Hair follicular keratinocyte (primary cell): ENCODE data around the gene IL5RA. TPM values are rescaled to one million over a fixed set of nuclear protein-coding genes. Genes with fewer than 3 reads are reported as not detected.

Experiments
- total RNA-seq: library from RNA; depleted of rRNA; stranded (reverse); fragments of >200 nt; gene quantifications from 2 replicates; pipeline ENCODE4 v1.2.3, GENCODE V29; 2015

The IL5RA gene, protein sequence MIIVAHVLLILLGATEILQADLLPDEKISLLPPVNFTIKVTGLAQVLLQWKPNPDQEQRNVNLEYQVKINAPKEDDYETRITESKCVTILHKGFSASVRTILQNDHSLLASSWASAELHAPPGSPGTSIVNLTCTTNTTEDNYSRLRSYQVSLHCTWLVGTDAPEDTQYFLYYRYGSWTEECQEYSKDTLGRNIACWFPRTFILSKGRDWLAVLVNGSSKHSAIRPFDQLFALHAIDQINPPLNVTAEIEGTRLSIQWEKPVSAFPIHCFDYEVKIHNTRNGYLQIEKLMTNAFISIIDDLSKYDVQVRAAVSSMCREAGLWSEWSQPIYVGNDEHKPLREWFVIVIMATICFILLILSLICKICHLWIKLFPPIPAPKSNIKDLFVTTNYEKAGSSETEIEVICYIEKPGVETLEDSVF
- not detected in 2 replicates for total RNA-seq

GRCh38 chr3:3110299-3110630 is at the start of gene IL5RA:
IL5RA (minus strand) TSS chr3:3110374; CDS start chr3:3104984, 5,390 bp downstream.

DNA sequence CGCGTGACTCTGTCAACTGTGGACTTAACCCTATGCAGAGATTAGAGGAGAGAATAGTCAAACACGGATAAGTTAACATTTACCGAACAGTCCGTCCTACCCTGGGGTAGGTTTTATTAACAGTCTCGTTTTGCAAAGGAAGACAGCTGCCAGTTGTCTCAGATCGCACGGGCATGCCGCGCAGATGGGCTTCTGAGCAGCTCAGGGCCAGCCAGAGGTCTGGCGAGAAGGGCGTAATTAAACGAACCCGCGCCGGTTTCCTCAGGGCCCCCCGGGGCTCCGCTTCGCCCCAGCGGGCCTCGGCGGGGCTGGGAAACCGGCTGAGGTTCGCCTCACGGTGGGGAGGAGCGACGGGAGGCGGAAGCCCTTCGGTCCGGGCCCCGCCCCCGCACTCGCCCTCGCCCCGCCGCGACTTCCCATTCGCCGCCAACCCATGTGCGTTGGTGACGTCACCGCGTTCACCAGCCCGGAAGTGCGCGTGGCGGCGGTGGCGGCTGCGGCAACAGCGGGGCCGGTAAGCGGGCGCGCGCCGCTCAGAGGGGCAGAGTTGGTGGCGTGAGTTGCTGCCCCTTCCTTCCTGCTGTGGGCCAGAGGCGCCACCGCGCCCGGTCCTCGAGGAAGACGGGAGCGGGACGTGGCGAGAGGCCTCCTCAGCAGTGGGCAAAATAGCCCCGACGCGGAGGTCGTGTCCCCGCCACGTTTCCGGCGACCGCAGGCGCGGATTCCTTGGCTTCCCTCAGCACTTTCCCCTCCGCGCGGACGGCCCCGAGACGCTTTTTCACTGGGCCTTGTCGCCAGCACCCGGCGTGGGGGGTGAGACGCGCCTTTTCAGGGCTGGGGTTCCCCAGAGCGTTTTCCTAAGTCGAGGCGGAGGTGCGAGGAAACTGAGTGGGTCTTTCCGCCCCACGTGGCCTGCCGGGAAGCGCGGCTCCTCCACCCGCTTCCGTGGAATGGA is 16.6 kb upstream of the IL5RA start, which contains the start of gene TRNT1:
TSS of gene TRNT1 (plus strand) at position 464 of the 955 bp plus-strand sequence. CDS start 2,101 bp downstream, outside the sequence.

Other genes starting within 250 kb of the IL5RA start
- gene TRNT1, start 16.6 kb upstream of the IL5RA start, total RNA-seq, result 6.6 and 14.0 TPM in 2 replicates
- 21.9 and 30.2 TPM in 2 replicates for gene CRBN, start 69.3 kb upstream of the IL5RA start, total RNA-seq